SU-DHL-6 (cell line): ENCODE results near the gene ACTL6B.

Source experiments
- CTCF ChIP-seq: fragments of 200-600 bp; sonication (generic); IDR thresholded peaks from one replicate; pipeline ENCODE4 v1.5.1; 2017; ENCODE audit warnings: antibody characterized with exemption, mild to moderate bottlenecking, low read length, moderate library complexity; ENCODE audit not compliant: insufficient read depth, poor library complexity, severe bottlenecking
- EZH2phosphoT487 ChIP-seq: fragments of 200-600 bp; sonication (generic), shearing (Covaris generic); conservative IDR thresholded peaks from 2 replicates; pipeline ENCODE4 v1.6.1; 2018; ENCODE audit warnings: mild to moderate bottlenecking, antibody characterized with exemption, low read length, moderate library complexity, mixed read lengths

GRCh38 chr7:100600730-100601038 is 55.6 kb downstream of the ACTL6B start:
- TF ChIP-seq CTCF (peak; percentile 17), EZH2phosphoT487 (no peak)
